ENCODE data around the gene CD151.

DNA sequence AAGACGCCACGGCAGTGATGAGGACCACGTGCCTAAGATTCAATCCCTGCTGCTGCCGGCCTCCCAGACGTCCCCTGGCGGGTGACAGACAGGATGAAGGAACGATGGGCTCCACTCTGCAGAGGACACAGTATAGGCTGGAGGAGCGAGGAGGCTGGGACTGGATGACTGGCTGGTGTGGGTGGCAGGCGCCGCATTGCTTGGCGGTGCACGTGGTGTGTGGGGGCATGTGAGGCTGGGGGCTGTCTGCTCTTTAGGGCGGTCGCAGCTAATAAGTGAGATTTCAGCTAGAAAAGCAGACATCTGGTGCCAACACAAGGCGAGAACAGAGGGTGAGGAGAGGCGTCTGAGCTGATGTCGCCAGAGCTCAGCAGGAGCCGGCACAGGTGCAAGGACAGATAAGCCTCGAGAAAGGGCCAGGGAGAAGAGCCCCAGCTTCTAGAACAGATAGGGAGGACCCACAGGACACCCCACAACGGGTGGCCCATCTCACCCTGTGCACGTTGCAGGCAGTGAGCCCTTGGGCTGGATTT is 43.1 kb downstream of the CD151 start:
- TF ChIP-seq POLR2A (IDR thresholded peaks at IDR 0.05; ENCODE audit: low read length) = peak; percentile 56
- no peak for TF ChIP-seq GATA1 (IDR thresholded peaks at IDR 0.05; ENCODE audit: low read depth, low read length)

Measured in erythroblast (primary cell).